Trophoblast cell (in vitro differentiated cells and primary cell): ENCODE results near the gene SIX3.

ENCODE experiments used
- DNase-seq, 2 donors: peaks; one replicate each; pipeline ENCODE4 v3.0.0-alpha.2; 2016
- H2AFZ ChIP-seq: 2 replicates; pipeline ENCODE4 v1.6.1; 2013; ENCODE audit warnings: low read length, moderate library complexity, mild to moderate bottlenecking; ENCODE audit not compliant: insufficient read depth, poor library complexity
- H2AK5ac ChIP-seq: 2 replicates; pipeline ENCODE4 v1.6.1; 2013; ENCODE audit warnings: mild to moderate bottlenecking, low read length
- H2BK120ac ChIP-seq: 2 replicates; pipeline ENCODE4 v1.6.1; 2013; ENCODE audit warnings: low read length, mild to moderate bottlenecking, moderate library complexity; ENCODE audit not compliant: insufficient read depth, poor library complexity
- H2BK12ac ChIP-seq: 2 replicates; pipeline ENCODE4 v1.6.1; 2013; ENCODE audit warnings: mild to moderate bottlenecking, low read length, moderate library complexity
- H2BK5ac ChIP-seq: 2 replicates; pipeline ENCODE4 v1.6.1; 2013; ENCODE audit warnings: low read length, low read depth, moderate library complexity, mild to moderate bottlenecking; ENCODE audit not compliant: poor library complexity
- H3K14ac ChIP-seq: 2 replicates; pipeline ENCODE4 v1.6.1; 2013; ENCODE audit warnings: mild to moderate bottlenecking, low read length
- H3K18ac ChIP-seq: 2 replicates; pipeline ENCODE4 v1.6.1; 2013; ENCODE audit warnings: mild to moderate bottlenecking, low read length
- H3K23ac ChIP-seq: 2 replicates; pipeline ENCODE4 v1.6.1; 2013; ENCODE audit warnings: low read length
- H3K27ac ChIP-seq: 2 replicates; pipeline ENCODE4 v1.5.1; 2013; ENCODE audit warnings: low read depth, mild to moderate bottlenecking, inconsistent platforms, low read length, moderate library complexity
- H3K27me3 ChIP-seq: 2 replicates; pipeline ENCODE4 v1.6.1; 2013; ENCODE audit warnings: inconsistent platforms, mild to moderate bottlenecking, low read length, moderate library complexity; ENCODE audit not compliant: insufficient read depth
- H3K36me3 ChIP-seq, 2 experiments: 1 replicate in 1 of 2; 2 replicates in 1 of 2; pipeline ENCODE4 v1.6.1; 2013; ENCODE audit warnings: low read length in 2 of 2, mild to moderate bottlenecking in 2 of 2, moderate library complexity in 1 of 2; ENCODE audit not compliant: insufficient read depth in 2 of 2, control insufficient read depth in 1 of 2
- H3K4ac ChIP-seq: 2 replicates; pipeline ENCODE4 v1.6.1; 2013; ENCODE audit warnings: low read depth, mild to moderate bottlenecking, low read length, moderate library complexity
- H3K4me1 ChIP-seq, 2 experiments: 1 replicate in 1 of 2; 2 replicates in 1 of 2; pipeline ENCODE4 v1.6.1; 2013; ENCODE audit warnings: low read length in 2 of 2, mild to moderate bottlenecking in 2 of 2, moderate library complexity in 1 of 2; ENCODE audit not compliant: insufficient read depth in 2 of 2, control insufficient read depth in 1 of 2
- H3K4me2 ChIP-seq: 2 replicates; pipeline ENCODE4 v1.6.1; 2013; ENCODE audit warnings: inconsistent platforms, mild to moderate bottlenecking, low read length, moderate library complexity
- H3K4me3 ChIP-seq: 2 replicates; pipeline ENCODE4 v1.5.1; 2013; ENCODE audit warnings: mild to moderate bottlenecking, low read depth, low read length, inconsistent platforms
- H3K79me1 ChIP-seq: one replicate; pipeline ENCODE4 v1.6.1; 2013; ENCODE audit warnings: low read length
- H3K79me2 ChIP-seq: 2 replicates; pipeline ENCODE4 v1.6.1; 2013; ENCODE audit warnings: low read length, mild to moderate bottlenecking; ENCODE audit not compliant: control insufficient read depth, insufficient read depth, poor library complexity
- H3K9ac ChIP-seq: 2 replicates; pipeline ENCODE4 v1.6.1; 2013; ENCODE audit warnings: mild to moderate bottlenecking, low read length
- H3K9me3 ChIP-seq: 2 replicates; pipeline ENCODE4 v1.6.1; 2013; ENCODE audit warnings: low read depth, mild to moderate bottlenecking, control low read depth, inconsistent platforms, low read length; ENCODE audit not compliant: insufficient read depth
- H4K12ac ChIP-seq: 2 replicates; pipeline ENCODE4 v1.6.1; 2013; ENCODE audit warnings: low read depth, mild to moderate bottlenecking, low read length, moderate library complexity
- H4K8ac ChIP-seq: 2 replicates; pipeline ENCODE4 v1.6.1; 2013; ENCODE audit warnings: low read depth, mild to moderate bottlenecking, low read length, moderate library complexity
- H4K91ac ChIP-seq: one replicate; pipeline ENCODE4 v1.6.1; 2013; ENCODE audit warnings: low read depth, mild to moderate bottlenecking, low read length, moderate library complexity
- WGBS: extraction: QIAGEN DNeasy Blood & Tissue Kit; methylation state at CpG from one replicate; pipeline ENCODE4 v1.1.7; 2013; ENCODE audit warnings: missing lambda C conversion rate; ENCODE audit not compliant: insufficient read length, insufficient coverage; ENCODE audit errors: extremely low coverage; 5-methylcytosine and 5-hydroxymethylcytosine counted together

Gene SIX3

GRCh38 chr2:44936715-44937687, 4.5 kb upstream of the SIX3 start:
- Histone ChIP-seq H4K12ac (no peak overlapping the region), H3K27ac (no peak overlapping the region), H3K79me1 (no peaks in the 10 kb centered on the region), H4K91ac (no peak overlapping the region), H4K8ac (no peak overlapping the region), H3K9me3 (peaks cover 9% of the 10 kb centered on the region), H3K4me2 (peak overlapping the region; percentile 22), H3K79me2 (no peaks in the 10 kb centered on the region), H3K9ac (no peak overlapping the region), H3K27me3 (peaks cover 97% of the 10 kb centered on the region), H3K18ac (no peak overlapping the region), H2BK12ac (no peak overlapping the region), H2BK5ac (no peak overlapping the region), H2AFZ (no peak overlapping the region), H3K4me3 (no peak overlapping the region), H3K14ac (no peak overlapping the region), H3K23ac (no peak overlapping the region), H3K4me1 (peaks cover 8 to 14% of the 10 kb centered on the region in 2 experiments), H3K4ac (no peak overlapping the region), H2AK5ac (no peak overlapping the region), H3K36me3 (no peaks in the 10 kb centered on the region), H2BK120ac (no peak overlapping the region)
- DNase-seq = no peak
- WGBS = no CpG with 5 or more reads among the region's 22 CpGs

- Histone ChIP-seq H3K23ac (no peak overlapping the region), H2BK120ac (no peak overlapping the region), H3K79me2 (no peaks in the 10 kb centered on the region), H3K4me3 (no peak overlapping the region), H2AK5ac (no peak overlapping the region), H3K27ac (no peak overlapping the region), H3K9me3 (peaks cover 5% of the 10 kb centered on the region), H2AFZ (no peak overlapping the region), H3K36me3 (no peaks in the 10 kb centered on the region), H3K27me3 (peaks cover 97% of the 10 kb centered on the region), H4K91ac (no peak overlapping the region), H3K4me1 (peaks cover 11 to 19% of the 10 kb centered on the region in 2 experiments), H2BK12ac (no peak overlapping the region), H4K8ac (no peak overlapping the region), H4K12ac (no peak overlapping the region), H3K14ac (no peak overlapping the region), H3K4me2 (peak overlapping the region; percentile 23), H3K79me1 (no peaks in the 10 kb centered on the region), H3K9ac (no peak overlapping the region), H3K18ac (no peak overlapping the region), H2BK5ac (no peak overlapping the region), H3K4ac (no peak overlapping the region)
- no CpG with 5 or more reads among the region's 35 CpGs for WGBS
- DNase-seq = peak in 1 of 2 donors; percentile 4
Measured at GRCh38 chr2:44937688-44938240, 3.7 kb upstream of the SIX3 start.

DNA sequence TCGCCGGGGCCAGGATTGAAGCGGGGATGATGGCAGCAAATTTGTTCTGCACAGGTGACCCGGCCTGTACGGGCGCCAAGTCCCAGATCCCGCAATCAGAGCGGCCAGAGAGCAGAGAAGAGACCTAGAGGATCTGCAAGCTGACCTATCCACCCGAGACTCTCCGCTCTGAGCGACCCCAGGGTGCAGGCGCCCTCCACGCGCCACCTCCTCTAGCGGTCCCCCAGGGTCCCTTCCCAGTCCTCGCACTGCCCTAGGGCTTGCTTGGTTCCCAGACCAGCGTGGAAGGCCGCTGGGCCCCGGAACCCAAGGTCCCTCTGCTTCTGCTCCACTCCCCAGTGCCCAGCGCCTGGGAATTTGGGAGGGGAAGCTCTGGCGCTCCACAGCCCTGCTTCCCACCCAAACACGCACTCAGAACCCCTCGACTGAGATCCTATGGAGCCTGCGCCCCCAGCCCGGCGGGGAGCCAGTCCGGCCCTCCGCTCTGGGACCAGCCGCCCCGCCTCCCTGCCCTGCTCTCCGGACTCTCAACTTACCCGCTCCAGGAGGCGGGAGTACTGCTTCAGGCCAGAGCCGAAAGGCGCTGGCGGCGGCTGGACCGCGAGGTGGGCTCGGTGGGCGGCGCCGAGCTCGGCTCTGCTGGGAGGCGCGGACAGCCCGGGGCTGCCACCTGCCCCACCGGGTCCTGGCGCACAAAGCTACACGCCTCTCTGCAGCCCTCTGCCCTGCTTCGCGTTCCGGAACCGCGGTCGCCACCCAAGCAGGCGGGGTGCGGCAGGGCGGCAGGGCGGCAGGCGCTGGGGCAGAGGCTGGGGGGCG, 3.0 kb upstream of the SIX3 start:
- no peak overlapping the region for H2BK5ac ChIP-seq
- WGBS = no CpG with 5 or more reads among the region's 62 CpGs
- H3K4me1 ChIP-seq = peaks cover 11 to 19% of the 10 kb centered on the region in 2 experiments

More for the DNA sequence above, 3.0 kb upstream of the SIX3 start:
- Histone ChIP-seq H3K18ac (no peak overlapping the region), H4K12ac (no peak overlapping the region), H3K4me3 (peak overlapping the region; percentile 25), H3K9ac (no peak overlapping the region), H2AK5ac (no peak overlapping the region), H4K91ac (no peak overlapping the region), H3K79me1 (no peaks in the 10 kb centered on the region), H3K4me2 (peak overlapping the region; percentile 26), H3K36me3 (no peaks in the 10 kb centered on the region), H3K23ac (no peak overlapping the region), H3K14ac (no peak overlapping the region), H3K4ac (no peak overlapping the region), H3K9me3 (peaks cover 7% of the 10 kb centered on the region), H3K79me2 (no peaks in the 10 kb centered on the region), H2AFZ (no peak overlapping the region), H3K27me3 (peaks cover 97% of the 10 kb centered on the region), H3K27ac (no peak overlapping the region), H2BK120ac (no peak overlapping the region), H4K8ac (no peak overlapping the region), H2BK12ac (no peak overlapping the region)
- peak in 1 of 2 donors; percentile 20 for DNase-seq
